K562 (cell line): Measurements from ENCODE around the gene PPP1R9B. TPM values are rescaled to one million over a fixed set of nuclear protein-coding genes. Genes with fewer than 3 reads are reported as not detected.

Experiments used
- ARID1B ChIP-seq: fragments of 450-650 bp; IDR thresholded peaks from 2 replicates; pipeline ENCODE4 v1.6.1; 2016; ENCODE audit warnings: antibody characterized with exemption, mild to moderate bottlenecking, inconsistent platforms
- BCOR ChIP-seq: fragments of 450-650 bp; IDR thresholded peaks from 2 replicates; pipeline ENCODE4 v1.6.1; 2016
- CHD1 ChIP-seq: fragments of 200-600 bp; sonication (generic); IDR thresholded peaks from one replicate; pipeline ENCODE4 v1.6.1; 2012; ENCODE audit warnings: mild to moderate bottlenecking, moderate library complexity, low read length, inconsistent platforms
- MAX ChIP-seq: sonication (generic); formaldehyde crosslinking; IDR thresholded peaks from 2 replicates; pipeline ENCODE4 v1.9.0; 2022; ENCODE audit warnings: mild to moderate bottlenecking, missing genetic modification reagents
- MTA1 ChIP-seq: fragments of 450-650 bp; IDR thresholded peaks from 2 replicates; pipeline ENCODE4 v1.6.1; 2017; ENCODE audit warnings: borderline replicate concordance
- MYNN ChIP-seq, 2 experiments: sonication (generic); formaldehyde crosslinking in 1 of 2; IDR thresholded peaks; 2 replicates each; pipeline versions ENCODE4 v1.5.0 to v1.6.1; 2016 to 2020; ENCODE audit warnings: antibody characterized with exemption in 1 of 2, missing genetic modification reagents in 1 of 2
- NFE2 ChIP-seq: IDR thresholded peaks from 2 replicates; pipeline ENCODE4 v1.6.1; 2014; ENCODE audit warnings: antibody characterized with exemption, low read depth
- PCBP2 ChIP-seq: fragments of 200-400 bp; formaldehyde crosslinking; IDR thresholded peaks from 2 replicates; pipeline ENCODE4 v1.6.1; 2018; ENCODE audit warnings: low read length, low read depth, mild to moderate bottlenecking, moderate library complexity; ENCODE audit not compliant: poor library complexity, severe bottlenecking
- PHTF2 ChIP-seq: fragments of 250-450 bp; sonication (Bioruptor Pico); IDR thresholded peaks from 2 replicates; pipeline ENCODE4 v1.5.0; 2021; ENCODE audit warnings: mild to moderate bottlenecking
- POLR2A ChIP-seq: fragments of 450-650 bp; conservative IDR thresholded peaks from 2 replicates; pipeline ENCODE4 v1.6.1; 2016
- RHOXF2B ChIP-seq: fragments of 250-450 bp; sonication (Bioruptor Pico); conservative IDR thresholded peaks from 2 replicates; pipeline ENCODE4 v1.5.1; 2021
- SREBF2 ChIP-seq: sonication (generic); formaldehyde crosslinking; IDR thresholded peaks from 2 replicates; pipeline ENCODE4 v1.4.0; 2020; ENCODE audit warnings: mild to moderate bottlenecking, missing genetic modification reagents
- ZBTB33 ChIP-seq: sonication (generic); formaldehyde crosslinking; IDR thresholded peaks from 2 replicates; pipeline ENCODE4 v1.8.1; 2023; ENCODE audit warnings: mild to moderate bottlenecking, missing genetic modification reagents
- ZNF140 ChIP-seq: fragments of 250-450 bp; sonication (Bioruptor Pico); IDR thresholded peaks from 2 replicates; pipeline ENCODE4 v1.8.0; 2021; ENCODE audit warnings: moderate library complexity, mild to moderate bottlenecking, inconsistent platforms
- ZNF609 ChIP-seq: sonication (generic); formaldehyde crosslinking; IDR thresholded peaks from 2 replicates; pipeline ENCODE4 v1.8.1; 2023; ENCODE audit warnings: missing genetic modification reagents, mild to moderate bottlenecking, borderline replicate concordance
- polyA plus RNA-seq, 8 experiments: library from polyadenylated mRNA; depleted of rRNA in 4 of 8; stranded (reverse) in 5 of 8; unstranded in 3 of 8; fragments of >200 nt; fragmentation: Nextera tagmentation in 2 of 8; fragmentation: Illumina TruSeq in 1 of 8; extraction: Ambion mirVana in 2 of 8; extraction: Trizol in 1 of 8; gene quantifications; 2 replicates each; pipeline versions ENCODE4 v1.2.1 to v1.2.3, GENCODE V29; 2011 to 2014; ENCODE audit warnings: inconsistent platforms in 1 of 8, missing spikeins in 1 of 8
- total RNA-seq, 7 experiments: library from RNA; depleted of rRNA in 6 of 7; stranded (reverse); fragments of >200 nt in 6 of 7; fragmentation: Illumina TruSeq in 2 of 7; extraction: Trizol in 2 of 7; gene quantifications; 2 replicates each; pipeline versions ENCODE4 v1.2.1 to v1.2.3, GENCODE V29; 2011 to 2021; ENCODE audit warnings: low replicate concordance in 1 of 7

Gene PPP1R9B
- total and polyA plus RNA-seq, 9 of the 15 experiments (the other 6 are each of a cell fraction or from before 2014, with no cell fraction given) = 0.10 to 63.5 (median 24.7) TPM

GRCh38 chr17:50114401-50114800 lies 36.1 kb downstream of the PPP1R9B start (continued):
- no peak for TF ChIP-seq MAX (CRISPR knock-in tag)
- TF ChIP-seq ARID1B = no peak
- TF ChIP-seq PHTF2 (CRISPR knock-in tag) = no peak
- TF ChIP-seq CHD1 = no peak
- no peak for TF ChIP-seq SREBF2 (CRISPR knock-in tag)
- no peak for TF ChIP-seq RHOXF2B
- no peak for TF ChIP-seq ZNF609
- no peak for TF ChIP-seq NFE2
- TF ChIP-seq PCBP2 = no peak
- TF ChIP-seq BCOR = peak; percentile 6; the same call in 1 of the 2 replicates
- TF ChIP-seq MTA1 = no peak
- TF ChIP-seq ZBTB33 (CRISPR knock-in tag) = peak; percentile 63
- TF ChIP-seq ZNF140 = no peak
- TF ChIP-seq MYNN (IDR thresholded peaks at IDR 0.05) = no peak
- TF ChIP-seq MYNN (CRISPR knock-in tag; IDR thresholded peaks at IDR 0.05) = no peak
- TF ChIP-seq POLR2A = no peak
